Glutamatergic neuron (in vitro differentiated cells): ENCODE data around the gene CSRP3. TPM values are rescaled to one million over a fixed set of nuclear protein-coding genes. Genes with fewer than 3 reads are reported as not detected.
"Not testable (repeated sequence)": the region's sequence is repeated elsewhere in the genome, so short reads cannot be mapped to it uniquely, and the experiment has no call there.

Experiments
- DNase-seq: peaks from one replicate; pipeline ENCODE4 v3.0.0; 2022
- H3K27ac Mint-ChIP-seq: one replicate; pipeline ENCODE4 v1.8.0; 2020; ENCODE audit warnings: mild to moderate bottlenecking, mixed read lengths, inconsistent platforms; ENCODE audit not compliant: unreplicated experiment
- H3K27me3 Mint-ChIP-seq: one replicate; pipeline ENCODE4 v1.8.0; 2020; ENCODE audit warnings: mild to moderate bottlenecking, moderate library complexity, mixed read lengths, inconsistent platforms; ENCODE audit not compliant: unreplicated experiment
- H3K36me3 Mint-ChIP-seq: one replicate; pipeline ENCODE4 v1.8.0; 2020; ENCODE audit warnings: mild to moderate bottlenecking, mixed read lengths, inconsistent platforms; ENCODE audit not compliant: unreplicated experiment
- H3K4me1 Mint-ChIP-seq: one replicate; pipeline ENCODE4 v1.8.0; 2020; ENCODE audit warnings: mild to moderate bottlenecking, low read depth, mixed read lengths, inconsistent platforms; ENCODE audit not compliant: unreplicated experiment
- H3K4me3 Mint-ChIP-seq: one replicate; pipeline ENCODE4 v1.8.0; 2020; ENCODE audit warnings: mild to moderate bottlenecking, mixed read lengths, inconsistent platforms; ENCODE audit not compliant: unreplicated experiment
- H3K9me3 Mint-ChIP-seq: one replicate; pipeline ENCODE4 v1.8.0; 2020; ENCODE audit warnings: mild to moderate bottlenecking, moderate library complexity, mixed read lengths, inconsistent platforms; ENCODE audit not compliant: unreplicated experiment
- CTCF ChIP-seq: fragments of 200-600 bp; sonication (generic); IDR thresholded peaks from one replicate; pipeline ENCODE4 v1.5.0; 2021; ENCODE audit not compliant: partially characterized antibody, unreplicated experiment
- total RNA-seq: library from RNA; stranded (reverse); fragmentation: NEBNext Ultra II Directional; extraction: Animal tissue kit (Norgen Biotek cat#: 25700); gene quantifications from one replicate; pipeline ENCODE4 v1.2.1, GENCODE V29; 2021; ENCODE audit not compliant: unreplicated experiment

CSRP3 gene
- total RNA-seq, 1 donor from 2014 or later: not detected

GRCh38 chr11:19161651-19162050 lies 40.1 kb downstream of the CSRP3 start:
- no peaks in the 10 kb centered on the region for H3K27me3 Mint-ChIP-seq
- TF ChIP-seq CTCF: no peak
- H3K9me3 Mint-ChIP-seq: no peaks in the 10 kb centered on the region
- no peaks in the 10 kb centered on the region for H3K4me1 Mint-ChIP-seq
- no peak overlapping the region for H3K27ac Mint-ChIP-seq
- H3K36me3 Mint-ChIP-seq: no peaks in the 10 kb centered on the region
- DNase-seq: no peak
- H3K4me3 Mint-ChIP-seq: no peak overlapping the region

GRCh38 chr11:19160847-19161246 lies 40.9 kb downstream of the CSRP3 start:
- Mint-ChIP-seq H3K36me3 (no peaks in the 10 kb centered on the region), H3K4me3 (no peak overlapping the region), H3K4me1 (no peaks in the 10 kb centered on the region), H3K27me3 (no peaks in the 10 kb centered on the region), H3K27ac (no peak overlapping the region), H3K9me3 (no peaks in the 10 kb centered on the region)
- TF ChIP-seq CTCF: no peak
- DNase-seq: no peak

- no peak for TF ChIP-seq CTCF
- DNase-seq: no peak
- no peaks in the 10 kb centered on the region for H3K27me3 Mint-ChIP-seq
- H3K36me3 Mint-ChIP-seq: no peaks in the 10 kb centered on the region
- H3K27ac Mint-ChIP-seq: no peak overlapping the region
- H3K4me3 Mint-ChIP-seq: no peak overlapping the region
- H3K4me1 Mint-ChIP-seq: no peaks in the 10 kb centered on the region
- H3K9me3 Mint-ChIP-seq: no peaks in the 10 kb centered on the region
These were observed 44.9 kb downstream of the CSRP3 start for GRCh38 chr11:19156892-19157291.

GRCh38 chr11:19145319-19145718 lies 56.5 kb downstream of the CSRP3 start:
- TF ChIP-seq CTCF: no peak
- DNase-seq: no peak
- Mint-ChIP-seq H3K27me3 (no peaks in the 10 kb centered on the region), H3K9me3 (no peaks in the 10 kb centered on the region), H3K4me3 (no peak overlapping the region), H3K27ac (no peak overlapping the region), H3K36me3 (no peaks in the 10 kb centered on the region), H3K4me1 (no peaks in the 10 kb centered on the region)

GRCh38 chr11:19136884-19137283 lies 64.9 kb downstream of the CSRP3 start:
- not testable (repeated sequence) for H3K27ac Mint-ChIP-seq, H3K4me1 Mint-ChIP-seq, H3K27me3 Mint-ChIP-seq, H3K4me3 Mint-ChIP-seq, H3K9me3 Mint-ChIP-seq, DNase-seq
- peaks cover 19% of the 10 kb centered on the region for H3K36me3 Mint-ChIP-seq

- no peak for TF ChIP-seq CTCF
- Mint-ChIP-seq H3K27ac (no peak overlapping the region), H3K9me3 (no peaks in the 10 kb centered on the region), H3K36me3 (peaks cover 19% of the 10 kb centered on the region), H3K4me1 (no peaks in the 10 kb centered on the region), H3K4me3 (no peak overlapping the region), H3K27me3 (no peaks in the 10 kb centered on the region)
- DNase-seq: no peak
These were observed 67.8 kb downstream of the CSRP3 start for GRCh38 chr11:19134004-19134403.
